Activated CD4-positive, alpha-beta T cell treated with anti-CD3 and anti-CD28 coated beads, Interleukin-2, Interleukin-6, amounts not matched to agents 100 ng/mL and 50 ng/mL, durations not matched to agents 16 hours and 8 hours (primary cell): Measurements from ENCODE around the gene DNALI1.

Experiments
- DNase-seq: peaks from one replicate; pipeline ENCODE4 v3.0.0-alpha.2; 2020

The DNALI1 gene

GRCh38 chr1:37605061-37605650 lies 48.4 kb downstream of the DNALI1 start:
- DNase-seq: no peak

DNA sequence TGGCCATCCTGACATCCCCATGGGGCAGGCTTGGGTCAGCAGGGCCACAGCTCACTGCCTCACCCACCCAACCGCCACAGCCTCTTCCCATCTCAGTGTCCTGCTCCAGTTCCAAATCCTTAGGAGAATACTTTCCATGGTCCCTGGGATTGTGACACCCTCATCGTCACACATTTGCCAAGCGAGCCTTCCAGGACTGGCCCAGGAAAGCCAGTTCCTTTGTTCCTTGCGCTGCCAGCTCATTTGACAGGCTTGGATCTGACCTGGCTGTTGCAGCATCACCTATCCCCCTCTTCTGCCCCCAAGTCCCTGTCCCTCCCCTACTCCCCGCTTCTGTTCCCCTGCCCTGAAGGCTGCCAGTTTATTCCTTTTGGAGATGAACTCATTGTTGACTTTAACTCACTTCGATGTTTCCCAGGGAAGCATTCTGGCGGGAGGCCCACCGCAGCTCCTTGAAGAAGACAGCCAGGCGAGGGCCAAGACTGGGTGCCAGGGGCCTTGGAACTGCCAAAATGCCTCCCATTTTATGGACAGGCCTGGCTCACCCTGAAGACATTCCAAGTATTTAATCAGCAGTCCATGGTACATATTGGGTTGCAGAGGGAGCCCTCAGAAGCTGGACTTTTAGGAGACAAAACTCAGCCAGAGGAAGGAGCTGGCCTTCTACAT lies 49.2 kb downstream of the DNALI1 start:
- DNase-seq: no peak

DNA sequence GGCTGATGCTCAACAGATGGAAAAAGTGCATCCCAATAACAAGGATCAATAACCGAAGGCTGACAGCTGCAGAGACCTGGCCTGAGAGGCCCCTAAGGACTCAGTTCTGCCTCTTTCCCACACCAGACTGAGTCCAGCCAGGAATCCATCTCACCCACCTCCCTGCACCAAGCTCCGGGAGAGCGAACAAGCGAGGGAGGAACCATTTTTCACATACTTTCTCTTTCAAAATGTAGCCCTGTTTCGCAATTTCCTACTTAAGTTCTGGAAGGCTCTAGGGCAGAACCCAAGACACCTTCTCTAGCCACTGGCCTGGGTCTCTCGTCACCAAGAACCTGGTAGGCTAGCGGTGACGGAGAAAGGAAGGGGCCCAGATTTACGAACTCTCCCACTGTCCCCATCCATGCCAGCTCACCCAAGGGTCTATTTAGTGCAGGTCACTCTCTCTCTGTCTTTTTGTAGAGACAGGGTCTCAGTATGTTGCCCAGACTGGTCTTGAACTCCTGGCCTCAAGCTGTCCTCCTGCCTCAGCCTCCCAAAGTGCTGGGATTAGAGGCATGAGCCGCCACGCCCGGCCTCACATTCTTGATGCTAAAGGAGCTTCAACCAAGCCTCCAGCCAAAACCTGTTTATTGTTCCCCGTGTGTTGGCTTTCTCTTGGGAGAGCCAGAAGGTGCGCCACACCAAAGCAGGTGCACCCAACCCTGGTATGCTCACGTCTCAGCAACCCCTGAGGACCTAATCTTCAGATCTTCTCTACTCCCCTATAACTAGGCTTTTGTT lies 49.9 kb downstream of the DNALI1 start:
- no peak for DNase-seq

DNA sequence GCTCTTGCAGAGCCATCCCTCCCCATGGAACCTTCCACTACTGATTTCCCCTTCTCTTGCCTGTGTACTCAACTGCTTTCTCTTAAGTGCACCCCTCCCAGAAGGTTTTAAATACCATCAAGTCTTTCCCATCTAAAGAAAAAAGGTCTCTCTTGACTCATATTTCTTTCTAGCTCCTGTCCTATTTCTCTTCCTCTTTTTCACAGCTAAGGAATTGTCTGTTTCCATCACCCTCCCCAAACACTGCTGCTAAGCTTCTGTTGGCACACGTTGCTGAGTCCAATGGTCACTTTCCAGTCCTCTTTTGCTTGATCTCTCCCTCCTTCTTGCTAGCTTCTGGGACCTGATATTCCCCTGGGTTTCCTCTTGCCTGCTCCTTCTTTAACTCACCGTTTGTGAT lies 52.3 kb downstream of the DNALI1 start:
- no peak for DNase-seq

GRCh38 chr1:37609994-37610393 lies 53.3 kb downstream of the DNALI1 start:
- DNase-seq: no peak

- DNase-seq: no peak
Observed at GRCh38 chr1:37612186-37612585, 55.4 kb downstream of the DNALI1 start.

DNA sequence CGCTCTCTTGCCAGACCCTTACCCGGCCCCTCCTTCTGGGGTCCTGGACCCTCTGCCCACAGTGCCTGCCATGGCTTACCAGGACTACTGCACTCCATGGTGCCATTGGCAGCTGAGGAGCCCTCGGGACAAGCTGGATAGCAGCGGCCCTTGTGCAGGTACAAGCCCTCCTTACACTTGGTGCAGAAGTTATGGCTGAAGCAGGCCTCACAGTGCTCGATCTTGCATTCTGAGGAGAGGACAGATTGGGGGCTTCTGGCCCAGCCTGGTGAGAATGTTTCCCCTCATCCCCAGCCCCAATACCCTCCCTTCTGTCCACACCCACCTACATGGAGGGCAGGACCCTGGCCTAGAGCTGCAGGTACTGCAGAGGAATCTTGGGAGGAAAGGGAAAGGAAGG lies 57.4 kb downstream of the DNALI1 start:
- DNase-seq: no peak

DNA sequence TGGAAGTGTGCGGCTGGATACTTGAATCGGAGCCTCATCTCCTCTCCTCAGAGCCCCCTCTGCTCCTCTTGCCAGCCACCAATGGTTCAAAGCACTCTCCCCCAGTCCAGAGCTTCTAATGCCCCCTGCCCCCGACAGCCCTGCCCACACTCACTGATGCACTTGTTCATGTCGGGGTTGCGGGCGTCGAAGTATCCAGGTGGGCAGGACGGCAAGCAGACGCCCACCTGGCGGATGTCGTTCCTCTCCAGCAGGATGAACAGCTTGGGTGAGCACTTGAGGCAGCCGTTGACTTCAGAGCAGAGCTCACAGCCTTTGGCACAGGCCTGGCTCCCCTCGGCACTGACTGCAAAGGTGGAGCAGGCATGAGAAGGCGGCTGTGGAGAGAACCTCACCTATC lies 59.6 kb downstream of the DNALI1 start:
- no peak for DNase-seq
